Progenitor cell of endocrine pancreas (in vitro differentiated cells): ENCODE measurements around the gene LCP2. TPM values are rescaled to one million over a fixed set of nuclear protein-coding genes. Genes with fewer than 3 reads are reported as not detected.

Experiments used
- DNase-seq: peaks from one replicate; pipeline ENCODE4 v3.0.0; 2021; ENCODE audit warnings: low spot score; ENCODE audit not compliant: unreplicated experiment
- H3K27ac Mint-ChIP-seq: 2 replicates; pipeline ENCODE4 v1.8.0; 2021; ENCODE audit warnings: mild to moderate bottlenecking, moderate library complexity, mixed read lengths
- H3K27me3 Mint-ChIP-seq: 2 replicates; pipeline ENCODE4 v1.8.0; 2021; ENCODE audit warnings: mixed read lengths
- H3K36me3 Mint-ChIP-seq: 2 replicates; pipeline ENCODE4 v1.8.0; 2022; ENCODE audit warnings: mixed read lengths; ENCODE audit not compliant: insufficient read depth
- H3K4me1 Mint-ChIP-seq: 2 replicates; pipeline ENCODE4 v1.8.0; 2021; ENCODE audit warnings: low read depth, mixed read lengths
- H3K4me3 Mint-ChIP-seq: 2 replicates; pipeline ENCODE4 v1.8.0; 2021; ENCODE audit warnings: low read depth, mild to moderate bottlenecking, moderate library complexity, mixed read lengths
- H3K9me3 Mint-ChIP-seq: 2 replicates; pipeline ENCODE4 v1.8.0; 2021; ENCODE audit warnings: low read depth, mixed read lengths
- total RNA-seq: library from RNA; stranded (reverse); gene quantifications from 2 replicates; pipeline ENCODE4 v1.2.1, GENCODE V29; 2021
- TF ChIP-seq, protein P1 (sequence below): fragments of 200-600 bp; sonication (generic); IDR thresholded peaks from one replicate; pipeline ENCODE4 v1.5.0; 2021; ENCODE audit warnings: antibody characterized with exemption, mild to moderate bottlenecking; ENCODE audit not compliant: unreplicated experiment

LCP2 gene
- total RNA-seq, 1 donor from 2014 or later = not detected

DNA sequence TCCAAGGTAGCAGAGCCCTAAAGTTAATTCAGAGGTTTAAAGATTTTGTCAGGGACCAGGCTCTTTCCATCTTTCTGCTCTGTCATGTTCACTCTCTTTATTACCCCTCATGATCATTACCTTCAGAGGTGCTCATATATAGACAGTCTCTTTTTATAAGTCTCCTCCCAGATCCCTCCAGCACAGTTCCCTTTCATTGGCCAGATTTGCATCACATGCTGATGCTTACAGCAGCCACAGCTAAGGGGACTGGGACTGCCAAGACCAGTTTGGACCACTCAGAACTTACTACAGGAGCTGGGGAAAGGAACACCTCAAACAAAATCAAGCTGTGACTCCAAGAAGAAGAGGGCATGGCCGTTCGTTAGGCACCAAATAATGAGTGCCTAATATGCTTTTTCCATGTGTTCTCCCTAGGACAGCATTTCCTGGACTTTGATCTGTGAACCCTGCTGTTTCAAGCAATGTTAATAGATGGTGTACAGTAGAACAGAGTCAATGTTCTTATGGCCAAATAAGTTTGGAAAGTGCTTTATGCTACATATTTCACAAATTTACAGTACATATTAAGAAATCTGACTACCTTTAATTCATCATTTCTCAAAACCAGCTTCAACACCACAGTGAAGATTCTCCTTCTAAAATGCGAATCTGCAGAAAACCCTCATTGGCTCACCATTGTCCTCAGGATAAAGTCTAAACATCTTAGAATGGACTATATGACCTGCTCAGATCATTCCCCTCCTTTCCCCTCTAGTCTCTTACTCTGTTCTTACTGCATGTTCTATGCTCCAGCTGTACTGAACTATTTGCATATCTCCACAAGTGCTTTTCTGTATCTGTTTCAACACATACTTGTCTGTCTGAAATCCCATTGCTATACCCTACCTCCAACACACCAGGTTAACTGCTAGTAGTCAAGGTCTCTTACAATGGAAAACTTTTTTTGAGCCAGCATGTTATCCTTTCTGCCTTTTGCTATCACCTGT is 61.4 kb downstream of the LCP2 start:
- Mint-ChIP-seq H3K4me1 (no peaks in the 10 kb centered on the region), H3K36me3 (no peaks in the 10 kb centered on the region), H3K27me3 (peaks cover 3% of the 10 kb centered on the region), H3K4me3 (no peak overlapping the region), H3K27ac (no peak overlapping the region), H3K9me3 (no peaks in the 10 kb centered on the region)
- DNase-seq = no peak
- TF ChIP-seq, protein P1, sequence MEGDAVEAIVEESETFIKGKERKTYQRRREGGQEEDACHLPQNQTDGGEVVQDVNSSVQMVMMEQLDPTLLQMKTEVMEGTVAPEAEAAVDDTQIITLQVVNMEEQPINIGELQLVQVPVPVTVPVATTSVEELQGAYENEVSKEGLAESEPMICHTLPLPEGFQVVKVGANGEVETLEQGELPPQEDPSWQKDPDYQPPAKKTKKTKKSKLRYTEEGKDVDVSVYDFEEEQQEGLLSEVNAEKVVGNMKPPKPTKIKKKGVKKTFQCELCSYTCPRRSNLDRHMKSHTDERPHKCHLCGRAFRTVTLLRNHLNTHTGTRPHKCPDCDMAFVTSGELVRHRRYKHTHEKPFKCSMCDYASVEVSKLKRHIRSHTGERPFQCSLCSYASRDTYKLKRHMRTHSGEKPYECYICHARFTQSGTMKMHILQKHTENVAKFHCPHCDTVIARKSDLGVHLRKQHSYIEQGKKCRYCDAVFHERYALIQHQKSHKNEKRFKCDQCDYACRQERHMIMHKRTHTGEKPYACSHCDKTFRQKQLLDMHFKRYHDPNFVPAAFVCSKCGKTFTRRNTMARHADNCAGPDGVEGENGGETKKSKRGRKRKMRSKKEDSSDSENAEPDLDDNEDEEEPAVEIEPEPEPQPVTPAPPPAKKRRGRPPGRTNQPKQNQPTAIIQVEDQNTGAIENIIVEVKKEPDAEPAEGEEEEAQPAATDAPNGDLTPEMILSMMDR = no peak

DNA sequence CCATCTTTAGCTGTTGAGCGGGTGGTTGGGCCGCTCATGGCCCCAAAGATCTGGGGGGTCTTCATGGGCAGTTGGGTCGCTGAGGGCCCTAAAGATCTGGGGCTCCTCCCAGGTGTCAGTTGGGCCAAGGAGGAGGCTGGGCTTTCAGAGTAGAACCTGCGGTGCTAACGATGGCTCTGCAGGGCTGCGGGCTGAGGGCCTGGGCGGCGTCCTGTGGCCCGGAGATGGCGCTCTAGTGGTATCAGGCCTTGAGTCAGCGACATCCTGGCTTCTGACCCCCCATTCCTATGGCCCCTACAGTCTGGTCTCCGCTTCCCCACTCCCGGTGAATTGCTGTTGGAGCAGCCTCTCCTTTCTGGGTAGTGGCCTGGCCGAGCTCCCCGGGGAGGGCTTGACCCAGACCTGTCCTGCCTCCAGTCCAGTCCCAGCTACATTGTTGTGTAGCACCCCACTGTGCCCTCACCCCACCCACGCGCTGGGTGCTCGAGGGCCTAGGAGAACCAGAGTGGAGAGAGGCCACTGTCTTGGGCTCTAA is 64.2 kb downstream of the LCP2 start:
- Mint-ChIP-seq H3K36me3 (no peaks in the 10 kb centered on the region), H3K4me1 (no peaks in the 10 kb centered on the region), H3K27me3 (peaks cover 11% of the 10 kb centered on the region), H3K27ac (no peak overlapping the region), H3K4me3 (no peak overlapping the region), H3K9me3 (no peaks in the 10 kb centered on the region)
- TF ChIP-seq, protein P1 = no peak
- DNase-seq = no peak

DNA sequence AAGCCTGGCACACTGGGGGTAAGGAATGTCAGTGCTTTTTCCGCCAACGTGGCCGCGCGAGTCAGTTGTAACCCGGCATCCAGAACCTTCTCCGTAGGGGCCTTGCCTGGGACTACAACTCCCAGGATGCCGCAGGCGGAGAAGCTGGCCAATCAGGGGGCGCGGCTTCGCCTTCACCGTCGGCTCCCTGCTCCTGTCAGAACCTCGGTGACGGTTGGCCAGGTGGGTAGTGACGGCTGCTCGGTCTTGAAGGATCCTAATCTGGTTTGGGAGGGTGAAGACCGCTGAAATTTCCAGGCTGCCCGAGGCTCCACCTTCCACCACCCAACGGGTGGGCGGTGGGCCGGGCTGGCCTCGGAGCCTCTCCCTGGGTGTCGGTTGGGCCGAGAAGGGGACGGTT is 64.8 kb downstream of the LCP2 start, which contains the start of gene C5orf58:
C5orf58 (plus strand) TSS at position 200 of the 400 bp plus-strand sequence. CDS start 1,992 bp downstream, outside the sequence.
- no peaks in the 10 kb centered on the region for H3K9me3 Mint-ChIP-seq

DNA sequence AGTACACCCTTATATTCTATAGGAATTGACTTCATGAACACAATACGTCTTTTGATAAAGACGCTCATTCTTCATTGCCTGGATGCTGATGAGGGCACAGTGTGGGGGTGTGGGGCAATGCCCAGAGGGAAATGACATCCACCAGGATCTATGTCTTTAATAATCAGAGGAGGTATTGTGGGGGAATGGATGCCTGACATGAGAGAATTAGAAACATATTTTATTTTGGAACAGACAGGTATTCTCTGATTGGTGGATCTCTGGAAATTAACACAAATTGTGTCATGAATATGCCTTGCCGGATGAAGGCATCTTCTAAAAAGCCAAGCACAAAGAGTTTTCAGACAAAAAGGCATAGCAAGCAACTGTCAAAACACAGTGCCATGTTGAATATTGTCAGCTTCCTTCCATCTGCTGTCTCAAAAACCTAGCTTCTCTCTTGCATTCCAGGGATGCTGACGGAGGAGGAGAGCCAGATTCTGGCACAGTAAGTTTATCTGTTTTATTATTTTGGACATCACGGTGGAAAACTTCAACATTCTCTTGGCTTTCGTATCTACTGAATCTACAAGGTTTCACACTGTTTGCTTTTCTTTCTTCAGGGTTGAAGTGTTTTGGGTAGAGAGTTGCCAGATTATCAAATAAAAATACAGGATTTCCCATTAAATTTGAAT is 68.7 kb downstream of the LCP2 start:
- Mint-ChIP-seq H3K36me3 (no peaks in the 10 kb centered on the region), H3K9me3 (no peaks in the 10 kb centered on the region), H3K27me3 (peaks cover 15% of the 10 kb centered on the region), H3K27ac (no peak overlapping the region), H3K4me1 (peaks cover 1% of the 10 kb centered on the region), H3K4me3 (no peak overlapping the region)
- DNase-seq = no peak
- TF ChIP-seq, protein P1 = no peak

More for the DNA sequence above, 64.8 kb downstream of the LCP2 start, which contains the start of gene C5orf58:
- H3K27me3 Mint-ChIP-seq = peaks cover 11% of the 10 kb centered on the region
- no peaks in the 10 kb centered on the region for H3K36me3 Mint-ChIP-seq
- H3K27ac Mint-ChIP-seq = no peak within 1 kb of the TSS
- DNase-seq = no peak
- no peaks in the 10 kb centered on the region for H3K4me1 Mint-ChIP-seq
- H3K4me3 Mint-ChIP-seq = no peak within 1 kb of the TSS
- TF ChIP-seq, protein P1 = no peak

DNA sequence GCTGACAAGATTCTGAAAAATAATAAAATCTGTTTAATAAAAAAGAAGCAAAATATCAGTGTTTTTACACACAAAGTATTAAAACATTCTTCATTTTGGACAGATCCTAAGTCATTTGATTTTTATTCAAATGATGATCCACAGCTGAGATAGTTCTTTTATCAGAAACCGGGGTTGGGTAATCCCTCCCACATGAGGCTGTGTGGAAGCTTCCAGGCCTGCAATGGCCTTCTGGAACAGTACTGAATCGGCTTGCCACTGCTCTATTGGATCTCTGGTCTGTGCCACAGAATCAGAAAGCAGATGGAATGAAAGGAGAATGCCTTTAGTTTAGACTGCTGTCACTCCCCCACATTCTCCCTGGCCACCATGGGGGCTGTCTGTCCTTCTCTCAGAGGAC is 70.9 kb downstream of the LCP2 start:
- Mint-ChIP-seq H3K36me3 (no peaks in the 10 kb centered on the region), H3K4me3 (no peak overlapping the region), H3K9me3 (no peaks in the 10 kb centered on the region), H3K27ac (no peak overlapping the region), H3K27me3 (peaks cover 15% of the 10 kb centered on the region), H3K4me1 (peaks cover 1% of the 10 kb centered on the region)
- TF ChIP-seq, protein P1 = no peak
- DNase-seq = no peak
